Natural killer cell (primary cell): Measurements from ENCODE around the gene ADAMTS20. TPM values are rescaled to one million over a fixed set of nuclear protein-coding genes. Genes with fewer than 3 reads are reported as not detected.

Source experiments
- ATAC-seq, 3 donors: fragments of 150-1000 bp in 2 of 3; fragments of 200-7000 bp in 1 of 3; cut with Tn5 transposase; 1 replicate in 1 of 3; 2 replicates in 2 of 3; pipeline ENCODE4 v1.10.0; 2021; ENCODE audit warnings: mild to moderate bottlenecking in 2 of 3, moderate library complexity in 2 of 3
- DNase-seq, 2 donors: peaks; one replicate each; pipeline versions ENCODE4 v3.0.0 to v3.0.0-alpha.2; 2013 to 2021; ENCODE audit warnings: mixed read lengths in 1 of 2
- H3K27ac ChIP-seq: one replicate; pipeline ENCODE4 v1.5.1; 2013; ENCODE audit warnings: mild to moderate bottlenecking, low read length
- H3K27me3 ChIP-seq: one replicate; pipeline ENCODE4 v1.6.1; 2013; ENCODE audit warnings: low read length; ENCODE audit not compliant: control insufficient read depth, insufficient read depth
- H3K36me3 ChIP-seq: one replicate; pipeline ENCODE4 v1.6.1; 2013; ENCODE audit warnings: low read length; ENCODE audit not compliant: control insufficient read depth, insufficient read depth
- H3K4me1 ChIP-seq: one replicate; pipeline ENCODE4 v1.6.1; 2013; ENCODE audit warnings: low read length; ENCODE audit not compliant: control insufficient read depth, insufficient read depth
- H3K4me3 ChIP-seq: one replicate; pipeline ENCODE4 v1.5.1; 2013; ENCODE audit warnings: low read length
- H3K9me3 ChIP-seq: one replicate; pipeline ENCODE4 v1.6.1; 2013; ENCODE audit warnings: low read length; ENCODE audit not compliant: control insufficient read depth, insufficient read depth
- H3K27ac Mint-ChIP-seq, 2 donors: one replicate each; pipeline ENCODE4 v1.8.0; 2022; ENCODE audit warnings: mild to moderate bottlenecking in 2 of 2, mixed read lengths in 2 of 2, moderate library complexity in 1 of 2
- H3K27me3 Mint-ChIP-seq, 2 donors: one replicate each; pipeline ENCODE4 v1.8.0; 2022; ENCODE audit warnings: low read depth in 2 of 2, mixed read lengths in 2 of 2
- H3K36me3 Mint-ChIP-seq: one replicate; pipeline ENCODE4 v1.8.0; 2022; ENCODE audit warnings: mixed read lengths
- H3K4me1 Mint-ChIP-seq, 2 donors: one replicate each; pipeline ENCODE4 v1.8.0; 2022; ENCODE audit warnings: mixed read lengths in 2 of 2
- H3K4me3 Mint-ChIP-seq: one replicate; pipeline ENCODE4 v1.8.0; 2022; ENCODE audit warnings: mild to moderate bottlenecking, moderate library complexity, mixed read lengths
- H3K9me3 Mint-ChIP-seq, 2 donors: one replicate each; pipeline ENCODE4 v1.8.0; 2022; ENCODE audit warnings: mixed read lengths in 2 of 2
- WGBS: methylation state at CpG from one replicate; pipeline ENCODE4 v1.1.7; 2013; ENCODE audit warnings: missing lambda C conversion rate; ENCODE audit not compliant: insufficient coverage; 5-methylcytosine and 5-hydroxymethylcytosine counted together
- intact Hi-C: fragments of 100-400 bp; cut with micrococcal nuclease; formaldehyde crosslinking; loops from one replicate; pipeline ENCODE4 v1.14.2; 2022
- total RNA-seq, 4 donors: library from RNA; stranded (reverse); fragments of 120-200 nt in 1 of 4; gene quantifications; one replicate each; pipeline versions ENCODE4 v1.2.3 to v1.2.4, GENCODE V29; 2013 to 2022
- TF ChIP-seq, protein P1 (sequence below): fragments of 200-600 bp; IDR thresholded peaks from one replicate; pipeline ENCODE4 v1.8.0; 2022; ENCODE audit warnings: antibody characterized with exemption

ADAMTS20 gene
- total RNA-seq, 3 donors from 2014 or later (not counting 1 experiment from before 2014, with no cell fraction given), result not detected

DNA sequence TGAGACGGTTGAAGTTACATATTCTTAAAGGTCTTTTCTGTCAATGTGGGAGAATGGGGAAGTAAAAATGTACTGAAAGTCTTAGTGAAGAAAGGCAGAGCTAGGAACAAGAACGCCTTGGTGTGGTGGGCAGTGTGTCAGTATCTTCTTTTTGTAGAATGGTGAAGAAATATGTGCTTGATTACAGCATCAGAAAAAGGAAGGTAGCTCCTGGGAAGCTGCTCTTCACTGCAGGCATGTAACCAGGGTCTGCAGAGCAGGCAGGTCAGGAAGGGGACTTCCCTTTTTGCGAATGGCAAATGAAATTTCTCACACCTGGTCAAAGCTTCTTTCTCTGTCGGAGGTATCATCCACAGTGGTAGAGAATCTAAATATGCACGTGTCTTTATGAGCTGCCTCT is 226.2 kb downstream of the ADAMTS20 start:
- Histone ChIP-seq H3K36me3 (no peaks in the 10 kb centered on the region), H3K27ac (no peak overlapping the region), H3K4me1 (no peaks in the 10 kb centered on the region), H3K9me3 (peaks cover 4% of the 10 kb centered on the region), H3K4me3 (no peak overlapping the region), H3K27me3 (no peaks in the 10 kb centered on the region)
- DNase-seq (no peak), ATAC-seq (no peak)
- no peaks in the 10 kb centered on the region for H3K27me3 Mint-ChIP-seq
- no peak overlapping the region for H3K27ac Mint-ChIP-seq
- no peaks in the 10 kb centered on the region for H3K4me1 Mint-ChIP-seq
- TF ChIP-seq, protein P1, sequence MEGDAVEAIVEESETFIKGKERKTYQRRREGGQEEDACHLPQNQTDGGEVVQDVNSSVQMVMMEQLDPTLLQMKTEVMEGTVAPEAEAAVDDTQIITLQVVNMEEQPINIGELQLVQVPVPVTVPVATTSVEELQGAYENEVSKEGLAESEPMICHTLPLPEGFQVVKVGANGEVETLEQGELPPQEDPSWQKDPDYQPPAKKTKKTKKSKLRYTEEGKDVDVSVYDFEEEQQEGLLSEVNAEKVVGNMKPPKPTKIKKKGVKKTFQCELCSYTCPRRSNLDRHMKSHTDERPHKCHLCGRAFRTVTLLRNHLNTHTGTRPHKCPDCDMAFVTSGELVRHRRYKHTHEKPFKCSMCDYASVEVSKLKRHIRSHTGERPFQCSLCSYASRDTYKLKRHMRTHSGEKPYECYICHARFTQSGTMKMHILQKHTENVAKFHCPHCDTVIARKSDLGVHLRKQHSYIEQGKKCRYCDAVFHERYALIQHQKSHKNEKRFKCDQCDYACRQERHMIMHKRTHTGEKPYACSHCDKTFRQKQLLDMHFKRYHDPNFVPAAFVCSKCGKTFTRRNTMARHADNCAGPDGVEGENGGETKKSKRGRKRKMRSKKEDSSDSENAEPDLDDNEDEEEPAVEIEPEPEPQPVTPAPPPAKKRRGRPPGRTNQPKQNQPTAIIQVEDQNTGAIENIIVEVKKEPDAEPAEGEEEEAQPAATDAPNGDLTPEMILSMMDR, result no peak
- no peak overlapping the region for H3K4me3 Mint-ChIP-seq
- WGBS, result 64% methylated on average over 5 of the region's 5 CpGs
- peaks cover 14 to 23% of the 10 kb centered on the region in 2 donors for H3K9me3 Mint-ChIP-seq
- intact Hi-C loops, result no loop called here
- no peaks in the 10 kb centered on the region for H3K36me3 Mint-ChIP-seq

- Mint-ChIP-seq H3K4me1 (no peaks in the 10 kb centered on the region), H3K4me3 (no peak overlapping the region), H3K36me3 (no peaks in the 10 kb centered on the region), H3K27ac (no peak overlapping the region), H3K9me3 (peaks cover 10 to 15% of the 10 kb centered on the region in 2 donors), H3K27me3 (no peaks in the 10 kb centered on the region)
- Histone ChIP-seq H3K36me3 (no peaks in the 10 kb centered on the region), H3K27ac (no peak overlapping the region), H3K4me1 (no peaks in the 10 kb centered on the region), H3K27me3 (no peaks in the 10 kb centered on the region), H3K9me3 (no peaks in the 10 kb centered on the region), H3K4me3 (no peak overlapping the region)
- intact Hi-C loops, result no loop called here
- ATAC-seq (no peak), DNase-seq (no peak)
- TF ChIP-seq, protein P1, result no peak
- WGBS, result 88% methylated on average over 4 of the region's 4 CpGs
Observed at GRCh38 chr12:43320281-43320680, 231.7 kb downstream of the ADAMTS20 start.

DNA sequence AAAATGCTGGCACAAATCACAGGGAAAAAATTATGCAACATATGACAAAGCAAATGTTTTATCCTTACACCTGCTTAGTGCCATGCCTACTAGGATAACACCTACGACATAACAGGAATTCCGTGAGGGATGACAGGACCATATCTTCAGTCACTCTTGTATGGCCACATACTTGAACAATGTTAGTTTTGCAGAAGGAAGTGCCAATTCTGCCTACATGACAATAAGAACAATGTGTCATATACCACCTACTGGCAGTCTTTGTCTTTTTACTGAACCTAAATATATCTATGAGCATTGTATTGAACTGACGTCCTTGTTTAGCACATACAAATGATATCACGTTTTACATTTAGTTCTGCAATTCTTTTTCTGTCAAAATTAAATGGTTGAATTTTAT is 234.0 kb downstream of the ADAMTS20 start:
- intact Hi-C loops, result no loop called here
- DNase-seq (no peak), ATAC-seq (no peak)
- H3K4me3 ChIP-seq, result no peak overlapping the region
- H3K36me3 Mint-ChIP-seq, result no peaks in the 10 kb centered on the region
- no peak overlapping the region for H3K4me3 Mint-ChIP-seq
- H3K9me3 Mint-ChIP-seq, result peaks cover 2 to 7% of the 10 kb centered on the region in 2 donors
- no peaks in the 10 kb centered on the region for H3K4me1 ChIP-seq
- WGBS, result 95% methylated on average over 2 of the region's 4 CpGs
- no peak overlapping the region for H3K27ac ChIP-seq
- no peak overlapping the region for H3K27ac Mint-ChIP-seq
- H3K27me3 ChIP-seq, result no peaks in the 10 kb centered on the region
- H3K9me3 ChIP-seq, result no peaks in the 10 kb centered on the region
- TF ChIP-seq, protein P1, result no peak
- no peaks in the 10 kb centered on the region for H3K4me1 Mint-ChIP-seq
- H3K27me3 Mint-ChIP-seq, result no peaks in the 10 kb centered on the region
- H3K36me3 ChIP-seq, result no peaks in the 10 kb centered on the region

DNA sequence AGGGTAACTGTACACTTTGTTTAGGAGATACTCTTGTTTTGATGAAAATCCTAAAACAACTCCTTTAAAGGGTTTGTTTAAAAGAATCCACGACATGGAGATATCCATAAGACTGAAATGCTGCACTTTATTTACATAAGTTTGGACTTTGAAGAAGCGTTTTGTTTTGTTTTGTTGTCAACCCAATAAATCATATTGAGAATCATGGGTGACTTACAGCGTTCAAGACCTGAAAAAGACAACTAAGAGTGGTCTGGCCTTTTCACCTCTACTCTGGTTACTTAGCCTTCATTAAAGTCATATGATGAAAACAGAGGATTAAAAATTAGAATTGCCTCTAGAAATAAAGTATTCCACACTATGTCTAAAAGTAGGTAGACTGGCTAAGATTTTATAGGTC is 234.8 kb downstream of the ADAMTS20 start:
- Histone ChIP-seq H3K4me3 (no peak overlapping the region), H3K27me3 (no peaks in the 10 kb centered on the region), H3K4me1 (no peaks in the 10 kb centered on the region), H3K9me3 (no peaks in the 10 kb centered on the region), H3K36me3 (no peaks in the 10 kb centered on the region), H3K27ac (no peak overlapping the region)
- Mint-ChIP-seq H3K36me3 (no peaks in the 10 kb centered on the region), H3K9me3 (peaks cover 2 to 7% of the 10 kb centered on the region in 2 donors), H3K4me1 (no peaks in the 10 kb centered on the region), H3K27me3 (no peaks in the 10 kb centered on the region), H3K4me3 (no peak overlapping the region), H3K27ac (no peak overlapping the region)
- intact Hi-C loops, result no loop called here
- 66% methylated on average over 2 of the region's 3 CpGs for WGBS
- TF ChIP-seq, protein P1, result no peak
- DNase-seq (no peak), ATAC-seq (no peak)
